Measurements from ENCODE around the gene STK17A.
"Not testable (repeated sequence)": the region's sequence is repeated elsewhere in the genome, so short reads cannot be mapped to it uniquely, and the experiment has no call there.

STK17A gene

GRCh38 chr7:43593010-43593409, 10.1 kb downstream of the STK17A start:
- no peak overlapping the region for H3K4me3 ChIP-seq (ENCODE audit: low read length, poor library complexity, severe bottlenecking)
- peaks cover 23% of the 10 kb centered on the region; the same call in 1 of the 2 replicates for H3K36me3 ChIP-seq (ENCODE audit: insufficient read depth, low read length)
- no peaks in the 10 kb centered on the region for H3K27me3 ChIP-seq (ENCODE audit: insufficient read depth, low read length, poor library complexity, severe bottlenecking)
- no peaks in the 10 kb centered on the region for H3F3A ChIP-seq (ENCODE audit: low read depth)
- no peak overlapping the region for H2AFZ ChIP-seq (ENCODE audit: low read length)
- peaks cover 73% of the 10 kb centered on the region for H4K20me1 ChIP-seq (ENCODE audit: insufficient read depth, low read length, poor library complexity, severe bottlenecking)
- TF ChIP-seq CTCF (conservative IDR thresholded peaks at IDR 0.05; ENCODE audit: low read length) (no peak), EZH2phosphoT487 (IDR thresholded peaks at IDR 0.05; ENCODE audit: borderline replicate concordance) (no peak)
- H3K9ac ChIP-seq (ENCODE audit: low read depth, low read length, poor library complexity, severe bottlenecking): no peak overlapping the region
- no peaks in the 10 kb centered on the region for H3K9me2 ChIP-seq (replicated peaks; ENCODE audit: low read depth, low read length)
- H3K9me3 ChIP-seq (ENCODE audit: insufficient read depth, low read depth, low read length): no peaks in the 10 kb centered on the region
- peaks cover 92% of the 10 kb centered on the region for H3K79me2 ChIP-seq (ENCODE audit: insufficient read depth, low read length)
- no peak overlapping the region for H3K4me2 ChIP-seq (ENCODE audit: low read depth, low read length, poor library complexity, severe bottlenecking)
- H3K4me1 ChIP-seq (ENCODE audit: insufficient read depth, low read length, poor library complexity, severe bottlenecking): peaks cover 46% of the 10 kb centered on the region

- Histone ChIP-seq H4K20me1 (ENCODE audit: insufficient read depth, low read length, poor library complexity, severe bottlenecking) (peaks cover 63% of the 10 kb centered on the region), H3K4me1 (ENCODE audit: insufficient read depth, low read length, poor library complexity, severe bottlenecking) (peaks cover 37% of the 10 kb centered on the region), H3K4me2 (ENCODE audit: low read depth, low read length, poor library complexity, severe bottlenecking) (peak overlapping the region; percentile 13), H3K9me3 (ENCODE audit: insufficient read depth, low read depth, low read length) (no peaks in the 10 kb centered on the region), H3K4me3 (ENCODE audit: low read length, poor library complexity, severe bottlenecking) (no peak overlapping the region), H3K9ac (ENCODE audit: low read depth, low read length, poor library complexity, severe bottlenecking) (no peak overlapping the region), H3F3A (ENCODE audit: low read depth) (no peaks in the 10 kb centered on the region), H3K9me2 (replicated peaks; ENCODE audit: low read depth, low read length) (no peaks in the 10 kb centered on the region), H3K27me3 (ENCODE audit: insufficient read depth, low read length, poor library complexity, severe bottlenecking) (no peaks in the 10 kb centered on the region), H3K36me3 (ENCODE audit: insufficient read depth, low read length) (peaks cover 33% of the 10 kb centered on the region; the same call in 1 of the 2 replicates), H2AFZ (ENCODE audit: low read length) (no peak overlapping the region), H3K79me2 (ENCODE audit: insufficient read depth, low read length) (peaks cover 85% of the 10 kb centered on the region)
- no peak for TF ChIP-seq CTCF (conservative IDR thresholded peaks at IDR 0.05; ENCODE audit: low read length)
- no peak for TF ChIP-seq EZH2phosphoT487 (IDR thresholded peaks at IDR 0.05; ENCODE audit: borderline replicate concordance)
Observed at GRCh38 chr7:43594020-43594419, 11.1 kb downstream of the STK17A start.

GRCh38 chr7:43596426-43596825, 13.5 kb downstream of the STK17A start:
- Histone ChIP-seq H3K36me3 (ENCODE audit: insufficient read depth, low read length) (peaks cover 53% of the 10 kb centered on the region; the same call in 1 of the 2 replicates), H3K4me1 (ENCODE audit: insufficient read depth, low read length, poor library complexity, severe bottlenecking) (peaks cover 19% of the 10 kb centered on the region), H3K79me2 (ENCODE audit: insufficient read depth, low read length) (peaks cover 78% of the 10 kb centered on the region), H4K20me1 (ENCODE audit: insufficient read depth, low read length, poor library complexity, severe bottlenecking) (peaks cover 41% of the 10 kb centered on the region)
- not testable (repeated sequence) for H3K9me2 ChIP-seq (replicated peaks; ENCODE audit: low read depth, low read length); H3K27me3 ChIP-seq (ENCODE audit: insufficient read depth, low read length, poor library complexity, severe bottlenecking); H3K4me2 ChIP-seq (ENCODE audit: low read depth, low read length, poor library complexity, severe bottlenecking); H3K9me3 ChIP-seq (ENCODE audit: insufficient read depth, low read depth, low read length); H3K9ac ChIP-seq (ENCODE audit: low read depth, low read length, poor library complexity, severe bottlenecking); H3F3A ChIP-seq (ENCODE audit: low read depth); H3K4me3 ChIP-seq (ENCODE audit: low read length, poor library complexity, severe bottlenecking); H2AFZ ChIP-seq (ENCODE audit: low read length)

GRCh38 chr7:43600056-43600455, 17.1 kb downstream of the STK17A start:
- H3K9me3 ChIP-seq (ENCODE audit: insufficient read depth, low read depth, low read length): no peaks in the 10 kb centered on the region
- peaks cover 84% of the 10 kb centered on the region; the same call in 1 of the 2 replicates for H3K36me3 ChIP-seq (ENCODE audit: insufficient read depth, low read length)

More at GRCh38 chr7:43600056-43600455, 17.1 kb downstream of the STK17A start:
- Histone ChIP-seq H3K4me1 (ENCODE audit: insufficient read depth, low read length, poor library complexity, severe bottlenecking) (no peaks in the 10 kb centered on the region), H3K79me2 (ENCODE audit: insufficient read depth, low read length) (peaks cover 78% of the 10 kb centered on the region), H3K27me3 (ENCODE audit: insufficient read depth, low read length, poor library complexity, severe bottlenecking) (no peaks in the 10 kb centered on the region), H2AFZ (ENCODE audit: low read length) (no peak overlapping the region), H3K9ac (ENCODE audit: low read depth, low read length, poor library complexity, severe bottlenecking) (no peak overlapping the region), H4K20me1 (ENCODE audit: insufficient read depth, low read length, poor library complexity, severe bottlenecking) (peaks cover 23% of the 10 kb centered on the region), H3K4me2 (ENCODE audit: low read depth, low read length, poor library complexity, severe bottlenecking) (no peak overlapping the region), H3K9me2 (replicated peaks; ENCODE audit: low read depth, low read length) (no peaks in the 10 kb centered on the region), H3K4me3 (ENCODE audit: low read length, poor library complexity, severe bottlenecking) (no peak overlapping the region), H3F3A (ENCODE audit: low read depth) (no peaks in the 10 kb centered on the region)
- TF ChIP-seq CTCF (conservative IDR thresholded peaks at IDR 0.05; ENCODE audit: low read length) (no peak), EZH2phosphoT487 (IDR thresholded peaks at IDR 0.05; ENCODE audit: borderline replicate concordance) (no peak)
